Osteocyte (in vitro differentiated cells): Measurements from ENCODE around the gene SMPD3. TPM values are rescaled to one million over a fixed set of nuclear protein-coding genes. Genes with fewer than 3 reads are reported as not detected.

Experiments
- DNase-seq: peaks from one replicate; pipeline ENCODE4 v3.0.0; 2021; ENCODE audit warnings: mixed read lengths; ENCODE audit not compliant: unreplicated experiment; ENCODE audit errors: extremely low spot score
- H3K27ac Mint-ChIP-seq: one replicate; pipeline ENCODE4 v1.8.0; 2021; ENCODE audit warnings: mild to moderate bottlenecking, mixed read lengths; ENCODE audit not compliant: unreplicated experiment
- H3K27me3 Mint-ChIP-seq: one replicate; pipeline ENCODE4 v1.8.0; 2021; ENCODE audit warnings: mixed read lengths; ENCODE audit not compliant: unreplicated experiment
- H3K36me3 Mint-ChIP-seq: one replicate; pipeline ENCODE4 v1.8.0; 2021; ENCODE audit warnings: mixed read lengths; ENCODE audit not compliant: unreplicated experiment
- H3K4me1 Mint-ChIP-seq: one replicate; pipeline ENCODE4 v1.8.0; 2021; ENCODE audit warnings: mixed read lengths; ENCODE audit not compliant: unreplicated experiment
- H3K4me3 Mint-ChIP-seq: one replicate; pipeline ENCODE4 v1.8.0; 2021; ENCODE audit warnings: mild to moderate bottlenecking, moderate library complexity, mixed read lengths; ENCODE audit not compliant: unreplicated experiment
- H3K9me3 Mint-ChIP-seq: one replicate; pipeline ENCODE4 v1.8.0; 2021; ENCODE audit warnings: mixed read lengths; ENCODE audit not compliant: unreplicated experiment
- total RNA-seq: library from RNA; stranded (reverse); gene quantifications from 2 replicates; pipeline ENCODE4 v1.2.1, GENCODE V29; 2021
- TF ChIP-seq, protein P1 (sequence below): fragments of 200-600 bp; sonication (generic); IDR thresholded peaks from 2 replicates; pipeline ENCODE4 v1.5.0; 2021; ENCODE audit warnings: antibody characterized with exemption, mild to moderate bottlenecking, moderate library complexity

The SMPD3 gene
- total RNA-seq, 1 donor from 2014 or later = not detected

DNA sequence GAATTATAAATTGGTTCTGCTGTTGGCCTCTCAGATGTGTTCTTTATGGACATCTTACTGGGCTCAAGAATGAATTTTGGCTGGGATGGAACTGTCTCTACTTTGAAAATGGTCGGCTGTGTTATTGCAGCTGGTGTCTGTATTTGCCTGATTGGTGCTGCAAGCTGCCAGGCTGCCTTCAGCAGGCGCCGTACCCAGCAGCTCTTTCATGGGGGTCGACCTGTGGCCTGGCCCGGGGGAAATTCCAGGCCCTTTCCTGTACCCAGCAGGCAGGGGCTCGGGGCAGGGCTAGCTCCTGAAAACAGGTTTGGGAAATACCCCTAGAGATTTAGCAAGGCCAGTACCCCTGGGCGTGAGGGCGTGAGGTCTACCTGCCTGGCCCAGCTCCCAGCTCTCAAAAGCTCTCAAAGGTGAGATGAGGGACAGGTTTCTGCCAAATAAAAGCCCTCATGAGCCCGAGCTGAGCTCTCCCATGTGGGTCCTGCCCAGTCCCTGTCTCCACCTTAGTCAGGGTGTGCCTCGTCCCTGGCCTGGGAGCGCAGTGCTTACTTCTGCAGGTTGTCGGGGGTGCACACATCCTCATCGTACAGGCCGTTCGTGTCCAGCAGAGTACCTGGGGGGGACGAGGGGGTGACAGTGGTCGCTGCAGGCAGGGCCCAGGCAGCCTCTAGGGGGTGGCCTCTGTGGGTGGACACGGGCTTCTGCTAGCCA lies 85.2 kb downstream of the SMPD3 start:
- H3K36me3 Mint-ChIP-seq = peaks cover 7% of the 10 kb centered on the region
- peaks cover 3% of the 10 kb centered on the region for H3K4me1 Mint-ChIP-seq
- no peak overlapping the region for H3K4me3 Mint-ChIP-seq
- no peaks in the 10 kb centered on the region for H3K27me3 Mint-ChIP-seq
- no peak overlapping the region for H3K27ac Mint-ChIP-seq
- DNase-seq = no peak
- TF ChIP-seq, protein P1, sequence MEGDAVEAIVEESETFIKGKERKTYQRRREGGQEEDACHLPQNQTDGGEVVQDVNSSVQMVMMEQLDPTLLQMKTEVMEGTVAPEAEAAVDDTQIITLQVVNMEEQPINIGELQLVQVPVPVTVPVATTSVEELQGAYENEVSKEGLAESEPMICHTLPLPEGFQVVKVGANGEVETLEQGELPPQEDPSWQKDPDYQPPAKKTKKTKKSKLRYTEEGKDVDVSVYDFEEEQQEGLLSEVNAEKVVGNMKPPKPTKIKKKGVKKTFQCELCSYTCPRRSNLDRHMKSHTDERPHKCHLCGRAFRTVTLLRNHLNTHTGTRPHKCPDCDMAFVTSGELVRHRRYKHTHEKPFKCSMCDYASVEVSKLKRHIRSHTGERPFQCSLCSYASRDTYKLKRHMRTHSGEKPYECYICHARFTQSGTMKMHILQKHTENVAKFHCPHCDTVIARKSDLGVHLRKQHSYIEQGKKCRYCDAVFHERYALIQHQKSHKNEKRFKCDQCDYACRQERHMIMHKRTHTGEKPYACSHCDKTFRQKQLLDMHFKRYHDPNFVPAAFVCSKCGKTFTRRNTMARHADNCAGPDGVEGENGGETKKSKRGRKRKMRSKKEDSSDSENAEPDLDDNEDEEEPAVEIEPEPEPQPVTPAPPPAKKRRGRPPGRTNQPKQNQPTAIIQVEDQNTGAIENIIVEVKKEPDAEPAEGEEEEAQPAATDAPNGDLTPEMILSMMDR = no peak
- no peaks in the 10 kb centered on the region for H3K9me3 Mint-ChIP-seq

DNA sequence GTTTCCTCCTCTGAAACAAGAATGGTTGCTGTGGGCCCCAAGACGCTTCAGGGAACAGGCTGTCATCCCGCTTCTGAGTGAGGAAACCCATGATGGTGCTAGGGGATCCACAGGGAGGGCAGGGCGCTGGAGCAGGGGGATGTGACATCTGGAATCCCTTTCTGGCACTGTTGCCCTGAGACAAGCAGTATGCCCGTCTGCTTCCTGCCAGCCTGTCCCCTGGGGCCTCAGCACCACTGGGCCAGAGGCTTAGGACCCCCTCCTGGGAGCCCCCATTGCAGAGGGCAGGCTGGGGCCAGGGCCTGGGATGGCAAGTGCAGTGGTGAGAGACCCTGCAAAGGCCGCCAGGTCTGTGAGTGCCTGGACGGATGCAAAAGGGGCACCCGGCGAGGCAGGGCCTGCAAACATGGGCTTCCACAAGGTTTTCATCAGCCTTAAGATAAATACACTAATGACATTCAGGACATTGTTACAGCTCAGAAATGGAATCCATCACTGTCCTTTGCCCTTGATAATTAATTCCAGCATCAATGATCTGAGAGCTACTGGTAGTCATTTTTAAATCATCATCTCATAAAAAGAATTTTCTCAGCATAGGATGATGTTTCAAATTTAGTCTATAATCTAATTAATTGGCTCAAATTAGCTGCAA lies 85.9 kb downstream of the SMPD3 start:
- TF ChIP-seq, protein P1 = no peak
- peaks cover 3% of the 10 kb centered on the region for H3K4me1 Mint-ChIP-seq

DNA sequence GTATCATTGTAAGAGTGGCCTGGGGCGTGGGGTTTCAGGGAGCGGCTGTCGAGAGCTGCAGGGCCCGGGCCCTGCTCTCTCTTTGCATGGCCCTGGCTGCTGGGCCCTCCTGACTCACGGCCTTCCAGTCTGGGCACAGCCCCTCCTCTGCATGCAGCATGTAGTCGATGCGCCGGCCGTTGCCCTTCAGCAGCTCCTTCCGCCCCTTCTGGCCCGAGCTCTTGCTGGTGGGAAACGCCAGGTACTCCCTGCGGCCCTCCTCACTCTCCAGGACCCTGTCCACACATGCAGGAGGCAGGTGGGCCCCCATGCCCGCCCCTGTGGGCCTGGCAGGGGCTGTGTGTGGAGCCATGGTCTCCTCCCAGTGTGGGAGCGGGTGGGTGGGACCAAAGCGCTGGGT lies 86.8 kb downstream of the SMPD3 start:
- TF ChIP-seq, protein P1 = no peak
- H3K4me1 Mint-ChIP-seq = peaks cover 3% of the 10 kb centered on the region
- no peak overlapping the region for H3K4me3 Mint-ChIP-seq
- H3K36me3 Mint-ChIP-seq = peaks cover 12% of the 10 kb centered on the region
- DNase-seq = no peak
- H3K9me3 Mint-ChIP-seq = no peaks in the 10 kb centered on the region
- no peak overlapping the region for H3K27ac Mint-ChIP-seq
- H3K27me3 Mint-ChIP-seq = no peaks in the 10 kb centered on the region

More for the DNA sequence above, 85.9 kb downstream of the SMPD3 start:
- Mint-ChIP-seq H3K36me3 (peaks cover 12% of the 10 kb centered on the region), H3K27me3 (no peaks in the 10 kb centered on the region), H3K9me3 (no peaks in the 10 kb centered on the region), H3K4me3 (no peak overlapping the region), H3K27ac (no peak overlapping the region)
- no peak for DNase-seq

GRCh38 chr16:68360956-68361355 lies 87.4 kb downstream of the SMPD3 start:
- TF ChIP-seq, protein P1 = no peak
- H3K9me3 Mint-ChIP-seq = no peaks in the 10 kb centered on the region
- no peaks in the 10 kb centered on the region for H3K27me3 Mint-ChIP-seq
- H3K36me3 Mint-ChIP-seq = peaks cover 12% of the 10 kb centered on the region
- no peak overlapping the region for H3K4me3 Mint-ChIP-seq
- H3K27ac Mint-ChIP-seq = no peak overlapping the region
- no peak for DNase-seq
- peaks cover 3% of the 10 kb centered on the region for H3K4me1 Mint-ChIP-seq

DNA sequence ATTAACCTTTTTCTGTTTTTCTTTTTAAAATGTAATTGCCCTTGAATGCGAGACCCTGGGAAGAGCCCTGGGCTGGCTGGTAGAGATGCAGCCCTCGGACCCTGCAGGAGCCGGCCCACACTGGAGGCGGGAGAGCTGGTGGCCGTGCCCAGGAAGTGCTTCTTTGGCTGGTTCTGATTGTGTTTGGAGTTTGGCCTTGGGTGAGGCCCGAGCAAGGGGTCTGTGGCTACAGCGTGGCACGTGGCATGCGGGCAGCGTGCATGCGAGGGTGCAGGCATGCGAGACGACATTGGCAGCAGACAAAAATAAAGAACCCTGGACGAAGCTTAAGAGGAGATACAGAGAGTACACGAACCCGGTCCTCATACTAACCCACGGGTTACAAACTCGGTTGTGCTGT lies 87.8 kb downstream of the SMPD3 start:
- Mint-ChIP-seq H3K27me3 (no peaks in the 10 kb centered on the region), H3K36me3 (peaks cover 12% of the 10 kb centered on the region), H3K9me3 (no peaks in the 10 kb centered on the region), H3K27ac (no peak overlapping the region), H3K4me1 (peaks cover 3% of the 10 kb centered on the region), H3K4me3 (no peak overlapping the region)
- TF ChIP-seq, protein P1 = no peak
- DNase-seq = no peak
